Nephron progenitor cell (in vitro differentiated cells): ENCODE measurements around the gene SPOUT1.
A peak's percentile ranks its signal among the peaks of the same experiment; 100 is the strongest.
"Not testable (repeated sequence)": the region's sequence is repeated elsewhere in the genome, so short reads cannot be mapped to it uniquely, and the experiment has no call there.

Source experiments
- DNase-seq: peaks from one replicate; pipeline ENCODE4 v3.0.0; 2021
- H3K27ac Mint-ChIP-seq: 2 replicates; pipeline ENCODE4 v1.8.0; 2021; ENCODE audit warnings: mild to moderate bottlenecking, moderate library complexity, mixed read lengths
- H3K27me3 Mint-ChIP-seq: 2 replicates; pipeline ENCODE4 v1.8.0; 2021; ENCODE audit warnings: mild to moderate bottlenecking, low read depth, mixed read lengths; ENCODE audit not compliant: poor library complexity
- H3K36me3 Mint-ChIP-seq: 2 replicates; pipeline ENCODE4 v1.8.0; 2021; ENCODE audit warnings: low read depth, mixed read lengths
- H3K4me1 Mint-ChIP-seq: 2 replicates; pipeline ENCODE4 v1.8.0; 2021; ENCODE audit warnings: mixed read lengths
- H3K4me3 Mint-ChIP-seq: 2 replicates; pipeline ENCODE4 v1.8.0; 2021; ENCODE audit warnings: mild to moderate bottlenecking, moderate library complexity, mixed read lengths
- H3K9me3 Mint-ChIP-seq: 2 replicates; pipeline ENCODE4 v1.8.0; 2021; ENCODE audit warnings: mild to moderate bottlenecking, moderate library complexity, mixed read lengths
- CTCF ChIP-seq: fragments of 200-600 bp; sonication (generic); IDR thresholded peaks from 2 replicates; pipeline ENCODE4 v1.5.0; 2021; ENCODE audit warnings: antibody characterized with exemption

SPOUT1 gene

GRCh38 chr9:128786681-128787601, 42.7 kb downstream of the SPOUT1 start, which contains the start of gene TBC1D13:
TBC1D13 (plus strand) TSS chr9:128787253; CDS start chr9:128787354, 101 bp downstream.
- DNase-seq = peak; percentile 93
- H3K36me3 Mint-ChIP-seq = peaks cover 2% of the 10 kb centered on the region
- peak within 1 kb of the TSS; percentile 91 for H3K27ac Mint-ChIP-seq
- peaks cover 13% of the 10 kb centered on the region for H3K9me3 Mint-ChIP-seq
- peaks cover 16% of the 10 kb centered on the region for H3K4me1 Mint-ChIP-seq
- TF ChIP-seq CTCF = no peak
- H3K27me3 Mint-ChIP-seq = peaks cover 5% of the 10 kb centered on the region
- peak within 1 kb of the TSS; percentile 98 for H3K4me3 Mint-ChIP-seq

GRCh38 chr9:128785427-128785826, 44.2 kb downstream of the SPOUT1 start:
- Mint-ChIP-seq H3K36me3 (no peaks in the 10 kb centered on the region), H3K27ac (no peak overlapping the region), H3K9me3 (peaks cover 21% of the 10 kb centered on the region), H3K27me3 (peaks cover 7% of the 10 kb centered on the region), H3K4me3 (no peak overlapping the region), H3K4me1 (peaks cover 16% of the 10 kb centered on the region)
- no peak for TF ChIP-seq CTCF
- no peak for DNase-seq

- TF ChIP-seq CTCF = no peak
- Mint-ChIP-seq H3K36me3 (no peaks in the 10 kb centered on the region), H3K4me1 (peaks cover 3% of the 10 kb centered on the region), H3K4me3 (no peak overlapping the region), H3K9me3 (peaks cover 39% of the 10 kb centered on the region), H3K27me3 (peaks cover 9% of the 10 kb centered on the region), H3K27ac (no peak overlapping the region)
- no peak for DNase-seq
Observed at GRCh38 chr9:128782669-128783068, 46.9 kb downstream of the SPOUT1 start.

GRCh38 chr9:128781187-128782070, 48.2 kb downstream of the SPOUT1 start:
- no peak for TF ChIP-seq CTCF
- H3K9me3 Mint-ChIP-seq = peaks cover 38% of the 10 kb centered on the region
- H3K27ac Mint-ChIP-seq = no peak overlapping the region
- no peak for DNase-seq
- no peak overlapping the region for H3K4me3 Mint-ChIP-seq
- no peaks in the 10 kb centered on the region for H3K4me1 Mint-ChIP-seq
- no peaks in the 10 kb centered on the region for H3K36me3 Mint-ChIP-seq
- H3K27me3 Mint-ChIP-seq = peaks cover 12% of the 10 kb centered on the region

- H3K9me3 Mint-ChIP-seq = peaks cover 43% of the 10 kb centered on the region
- H3K4me1 Mint-ChIP-seq, H3K27ac Mint-ChIP-seq, H3K4me3 Mint-ChIP-seq, DNase-seq, H3K27me3 Mint-ChIP-seq, H3K36me3 Mint-ChIP-seq: not testable (repeated sequence)
Observed at GRCh38 chr9:128780093-128780492, 49.5 kb downstream of the SPOUT1 start.

- Mint-ChIP-seq H3K4me3 (no peak overlapping the region), H3K9me3 (peaks cover 33% of the 10 kb centered on the region), H3K27ac (no peak overlapping the region), H3K4me1 (peaks cover 13% of the 10 kb centered on the region), H3K27me3 (peaks cover 5% of the 10 kb centered on the region), H3K36me3 (no peaks in the 10 kb centered on the region)
- TF ChIP-seq CTCF = no peak
- no peak for DNase-seq
Observed at GRCh38 chr9:128774804-128775203, 54.8 kb downstream of the SPOUT1 start.
